GOT3 (cell line): ENCODE results near the gene ASTN2.

ENCODE experiments used
- DNase-seq: peaks from one replicate; lab custom pipeline; 2025; ENCODE audit warnings: mixed read lengths; lab: John Stamatoyannopoulos, UW

The ASTN2 gene

DNA sequence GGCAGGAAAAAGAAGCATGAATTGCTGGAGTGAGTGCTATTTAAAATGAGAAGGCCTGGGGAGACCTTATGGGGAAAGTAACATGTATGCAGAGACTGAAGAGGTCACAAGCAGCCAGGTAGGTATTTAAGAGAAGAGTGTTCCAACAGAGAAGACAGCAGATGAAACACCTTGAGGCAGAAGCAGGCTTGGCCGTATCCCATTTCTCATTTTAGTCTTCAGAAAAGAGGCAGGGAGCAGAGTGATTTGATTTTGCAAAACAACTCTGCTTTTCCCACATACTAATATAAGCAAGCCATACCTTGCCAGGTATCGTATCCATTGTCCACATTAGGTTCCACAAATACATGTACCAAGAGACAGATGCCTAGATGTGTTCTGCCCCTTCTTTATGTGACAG lies 244.3 kb downstream of the ASTN2 start:
- no peak for DNase-seq

DNA sequence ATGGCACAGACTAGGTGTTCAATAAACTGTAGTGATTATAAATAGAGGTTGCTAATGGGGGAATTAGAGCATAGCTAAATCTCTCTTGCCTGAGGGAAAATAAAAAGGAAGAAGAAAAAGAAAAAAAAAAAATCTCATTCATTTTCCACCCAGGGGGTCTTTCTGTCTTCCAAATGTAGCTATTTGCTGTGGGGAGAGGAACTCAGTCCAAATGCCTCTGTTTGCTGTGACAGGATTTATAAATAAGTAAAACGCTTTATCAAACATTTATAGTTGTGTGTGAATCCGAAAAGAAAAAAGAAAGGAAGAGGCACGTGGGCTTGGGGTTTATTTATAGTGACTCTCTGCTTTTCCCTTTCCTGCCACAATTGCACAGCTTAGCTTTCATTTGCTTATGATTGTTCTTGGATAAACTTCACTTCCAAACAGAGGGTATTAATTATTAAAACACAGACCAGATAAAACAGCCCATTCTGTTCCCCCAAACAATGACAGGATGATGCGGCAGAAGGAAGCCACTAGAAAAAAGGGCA lies 245.7 kb downstream of the ASTN2 start:
- no peak for DNase-seq

- DNase-seq = no peak
Measured at GRCh38 chr9:117164512-117164911, 250.3 kb downstream of the ASTN2 start.

DNA sequence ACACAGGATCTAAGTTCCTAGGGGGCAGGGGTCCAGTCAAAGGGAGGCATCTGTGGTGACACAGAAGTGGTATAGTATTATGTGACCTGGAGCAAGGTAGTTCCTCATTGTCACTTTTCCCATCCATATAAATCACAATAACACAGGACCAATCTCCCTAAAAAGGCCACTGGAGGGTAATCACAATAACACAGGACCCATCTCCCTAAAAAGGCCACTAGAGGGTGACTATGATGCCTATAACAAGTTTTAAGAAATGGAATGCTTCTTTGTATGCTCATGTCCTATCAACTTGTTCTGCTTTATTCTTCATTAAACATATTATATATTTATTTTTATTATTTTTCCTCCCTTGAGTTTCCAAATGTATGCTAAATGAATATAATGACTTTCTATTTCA lies 254.6 kb downstream of the ASTN2 start:
- DNase-seq = no peak

DNA sequence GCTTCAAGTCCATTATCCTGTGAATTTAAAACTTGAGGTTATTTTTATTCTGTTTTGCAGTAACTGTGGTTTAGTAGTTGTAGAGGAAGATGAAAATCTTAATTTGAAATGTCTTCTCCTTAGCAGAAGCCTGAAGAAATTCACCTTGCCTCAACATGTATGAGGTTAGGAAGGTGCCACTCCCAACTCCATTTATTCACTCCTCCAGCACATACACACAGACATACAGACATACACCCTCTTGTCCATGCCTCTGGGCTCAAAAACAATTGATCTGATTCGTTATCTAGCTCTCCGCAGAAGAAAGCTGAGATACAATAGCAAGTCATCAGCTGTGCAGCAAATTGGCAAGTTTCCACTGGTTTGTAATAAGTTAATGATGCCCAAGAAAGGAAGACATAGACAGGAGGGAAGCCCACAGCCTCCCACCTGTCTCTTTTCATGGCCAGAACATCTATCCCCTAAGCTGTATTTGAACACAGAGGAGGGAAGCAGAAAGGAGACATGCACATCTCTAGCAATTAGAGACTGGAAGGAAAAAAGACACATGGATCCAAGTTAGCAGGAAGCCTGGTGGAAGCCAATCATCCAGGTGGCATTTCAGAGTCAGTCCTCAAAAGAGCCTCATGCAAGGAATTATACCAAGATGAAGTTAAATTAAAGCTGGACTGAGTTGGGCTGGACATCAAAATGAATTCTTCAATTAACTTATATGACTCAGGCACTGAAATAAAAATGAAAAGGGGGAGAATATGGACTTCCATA lies 257.9 kb downstream of the ASTN2 start:
- DNase-seq = no peak

GRCh38 chr9:117156144-117156688 lies 258.6 kb downstream of the ASTN2 start:
- no peak for DNase-seq

DNA sequence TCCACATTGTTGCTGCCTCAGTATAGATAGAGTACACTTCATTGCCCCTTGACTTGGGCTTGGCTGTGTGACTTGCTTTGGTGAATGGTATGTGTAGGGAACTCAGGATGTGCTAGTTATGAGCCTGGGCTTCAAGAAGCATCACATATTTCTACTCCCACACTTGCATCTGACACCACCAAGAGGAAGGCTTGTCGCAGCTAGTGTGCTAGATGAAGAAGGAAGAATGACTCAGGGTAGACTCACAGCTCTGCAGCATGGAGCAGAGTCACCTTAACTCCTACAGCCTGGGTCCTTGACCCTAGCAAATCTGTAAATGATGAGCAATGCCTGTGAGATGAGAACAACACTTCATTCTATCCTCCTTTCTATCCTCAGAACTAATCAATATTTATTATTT lies 261.8 kb downstream of the ASTN2 start:
- DNase-seq = no peak

- no peak for DNase-seq
Measured at GRCh38 chr9:117151716-117152115, 263.1 kb downstream of the ASTN2 start.

DNA sequence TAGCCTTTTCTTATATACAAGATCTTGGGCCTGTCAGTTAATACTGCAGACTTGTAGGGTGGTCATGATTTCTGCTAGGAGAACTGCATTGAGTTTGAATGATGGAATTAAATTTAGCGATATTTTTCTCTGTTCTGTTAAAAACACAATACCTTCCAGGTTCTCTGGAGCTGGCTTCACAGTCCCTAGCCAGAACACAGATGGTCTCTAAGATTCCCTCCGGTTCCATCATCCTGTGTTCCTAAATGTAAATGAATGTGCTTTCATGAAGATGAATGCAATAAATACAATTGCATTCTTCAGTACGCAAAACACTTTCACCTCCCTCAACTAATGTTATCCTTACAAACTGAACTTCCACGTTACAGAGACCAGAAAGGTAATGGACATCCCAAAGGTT lies 264.9 kb downstream of the ASTN2 start:
- DNase-seq = no peak

DNA sequence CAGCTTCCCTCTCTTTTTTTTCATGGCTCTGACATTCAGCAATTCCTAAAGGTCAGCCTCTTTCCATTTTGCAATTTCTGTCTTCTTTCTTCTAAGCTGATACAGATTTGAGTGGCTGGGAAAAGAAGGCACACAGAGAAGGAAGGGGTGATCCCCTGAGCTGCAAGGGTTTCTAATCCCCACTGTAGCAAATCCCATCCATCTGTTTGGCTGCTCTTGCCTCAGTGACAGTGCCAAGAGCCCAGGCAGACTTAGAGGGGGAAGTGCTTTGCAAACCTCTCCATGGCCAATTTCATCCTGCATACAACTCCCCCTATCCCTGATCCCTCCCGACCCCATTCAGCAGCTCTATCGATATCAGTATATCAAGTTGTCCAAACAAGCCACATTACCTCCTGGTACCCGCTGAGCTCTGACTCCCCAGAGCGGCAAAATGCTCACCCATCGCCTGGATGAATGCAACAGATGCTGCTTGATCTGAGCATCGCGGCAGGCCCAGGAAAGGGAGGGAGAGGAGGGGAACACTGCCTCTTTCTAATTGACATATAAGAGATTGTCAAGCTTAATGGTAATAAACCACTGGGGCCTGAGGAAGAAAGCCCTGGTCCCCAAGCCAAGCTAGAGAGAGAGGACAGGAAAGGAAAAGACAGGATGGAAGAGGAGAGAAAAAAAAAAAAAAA lies 268.9 kb downstream of the ASTN2 start:
- no peak for DNase-seq

DNA sequence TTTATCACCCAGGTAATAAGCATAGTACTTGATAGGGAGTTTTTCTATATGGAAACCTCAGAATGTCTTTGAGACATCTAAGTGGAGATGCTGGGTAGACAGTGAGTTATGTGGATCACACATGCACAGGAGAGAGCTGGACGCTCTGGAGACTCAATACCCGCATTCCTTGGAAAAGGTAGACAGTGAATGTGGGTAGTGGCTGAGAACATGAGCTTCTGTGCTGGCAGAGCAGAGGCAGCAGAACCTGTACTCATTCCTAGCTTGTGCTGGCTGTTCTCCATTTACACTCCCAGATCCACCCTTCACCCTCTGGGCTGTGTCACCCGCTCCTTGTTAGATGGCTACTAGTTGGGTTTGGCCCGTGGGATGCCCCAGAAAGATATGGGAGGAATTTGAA lies 269.8 kb downstream of the ASTN2 start:
- no peak for DNase-seq

GRCh38 chr9:117138231-117138630 lies 276.6 kb downstream of the ASTN2 start:
- no peak for DNase-seq

DNA sequence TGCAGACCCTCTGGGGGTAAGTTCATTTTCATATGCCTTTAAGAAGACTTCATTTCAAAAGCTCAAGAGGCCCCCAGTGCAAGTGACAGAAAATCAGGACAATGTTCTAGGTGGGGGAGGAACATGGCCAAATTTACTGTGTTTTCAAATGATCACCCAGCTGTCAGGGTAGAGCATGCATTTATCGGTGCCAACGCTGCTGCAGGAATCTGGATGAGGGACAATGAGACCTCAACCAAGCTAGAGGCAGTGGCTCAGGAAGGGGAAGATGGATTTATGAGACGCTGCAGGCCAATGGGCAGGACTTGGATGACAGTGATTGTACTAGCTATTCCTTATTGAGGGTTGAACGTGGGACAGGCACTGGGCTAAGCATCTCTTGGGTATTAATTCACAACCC lies 278.4 kb downstream of the ASTN2 start:
- DNase-seq = no peak

DNA sequence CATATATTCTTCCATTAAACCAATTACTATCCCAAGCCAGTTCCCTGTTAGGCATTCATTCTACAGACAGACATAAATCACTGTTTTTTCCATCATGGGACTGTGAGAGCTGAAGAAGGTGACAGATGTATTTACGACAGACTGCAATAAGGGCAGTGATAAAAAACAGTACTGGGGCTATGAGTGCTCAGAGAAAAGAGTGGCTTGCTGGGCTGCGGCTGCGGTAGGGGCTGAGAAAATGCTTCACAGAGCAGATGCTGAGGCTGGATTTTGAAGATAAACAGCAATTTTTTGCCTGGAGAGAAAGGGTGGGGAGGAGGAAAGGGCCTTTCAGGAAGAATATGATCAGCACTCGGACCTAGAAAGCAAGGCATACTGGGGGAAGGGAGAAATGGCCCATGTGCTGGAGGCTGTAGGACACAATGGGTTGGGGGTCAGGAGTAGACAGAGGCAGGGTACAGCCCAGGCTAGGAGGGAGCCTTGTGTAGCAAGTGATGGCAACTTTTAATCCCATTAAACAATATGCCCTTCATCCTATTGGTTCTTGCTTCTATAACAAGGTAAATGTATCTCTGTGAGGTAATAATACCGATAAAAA lies 279.3 kb downstream of the ASTN2 start:
- DNase-seq = no peak

DNA sequence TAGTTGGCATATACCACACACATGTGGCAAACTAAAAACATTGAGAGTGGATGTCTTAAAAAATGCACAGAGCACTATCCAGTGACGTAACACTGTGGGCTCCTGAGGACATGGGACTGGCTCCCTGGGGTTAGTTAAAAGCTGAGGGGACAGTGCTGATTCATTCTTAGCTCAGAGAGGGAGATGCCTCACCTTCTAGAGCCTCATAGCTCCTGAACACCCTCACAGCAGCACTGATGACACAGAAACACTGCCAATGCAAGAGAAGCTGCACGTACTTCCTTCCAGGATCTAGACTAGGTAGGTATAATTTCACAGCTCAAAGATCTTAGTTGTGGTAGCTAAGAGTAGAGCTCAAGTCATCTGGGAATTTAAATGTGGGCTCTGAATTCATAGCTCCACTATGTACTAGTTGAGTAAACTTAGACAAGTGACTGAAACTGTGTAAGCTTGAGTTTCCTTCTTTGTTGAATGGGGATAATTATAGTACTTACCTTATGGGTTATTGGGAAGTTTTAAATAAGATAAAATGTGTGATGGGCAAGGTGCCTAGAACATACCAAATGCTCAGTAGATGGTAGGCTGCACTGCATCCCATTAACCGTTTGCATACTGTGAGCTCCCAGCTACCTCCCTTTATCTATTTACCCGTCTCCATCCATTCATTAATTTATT lies 279.9 kb downstream of the ASTN2 start:
- DNase-seq = no peak

GRCh38 chr9:117126871-117127270 lies 288.0 kb downstream of the ASTN2 start:
- DNase-seq = no peak

DNA sequence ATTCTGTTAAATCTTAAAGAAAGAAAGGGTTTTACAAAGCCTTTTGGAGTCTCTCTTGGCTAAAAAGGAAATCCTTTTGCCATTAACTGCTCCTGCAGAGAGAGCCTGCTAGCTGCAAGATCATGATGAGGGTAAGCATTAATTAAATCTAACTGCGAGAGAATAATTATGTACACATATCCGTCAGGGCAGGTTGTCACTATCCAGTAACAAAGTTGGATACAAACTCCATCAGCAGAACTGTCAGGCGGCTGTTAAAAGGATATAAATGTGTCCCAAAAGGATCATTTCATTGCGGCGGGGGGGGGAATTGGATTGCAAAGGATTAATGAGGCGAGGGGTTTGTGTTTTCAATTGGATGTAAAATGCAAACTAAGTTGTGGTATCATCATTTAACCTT lies 289.3 kb downstream of the ASTN2 start:
- DNase-seq = no peak

GRCh38 chr9:117123729-117124128 lies 291.1 kb downstream of the ASTN2 start:
- no peak for DNase-seq

DNA sequence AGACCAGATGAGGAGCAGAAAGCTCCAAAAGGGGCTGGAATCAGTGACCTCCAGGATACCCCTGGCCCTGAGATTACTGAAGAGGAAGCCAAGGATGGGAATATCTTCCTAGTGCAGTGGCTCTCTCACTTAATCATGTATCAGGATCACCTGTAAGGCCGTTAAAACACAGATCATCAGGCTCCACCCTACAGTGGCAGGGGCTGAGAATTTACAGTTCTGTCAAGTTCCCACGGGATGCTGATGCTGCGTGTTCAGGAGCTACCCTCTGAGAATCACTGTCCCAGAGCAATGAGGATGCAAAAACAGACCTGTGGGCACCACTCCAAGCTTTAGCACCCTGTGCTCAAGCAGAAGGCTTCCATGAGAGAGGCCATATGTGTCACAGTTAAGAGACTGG lies 291.9 kb downstream of the ASTN2 start:
- DNase-seq = no peak

DNA sequence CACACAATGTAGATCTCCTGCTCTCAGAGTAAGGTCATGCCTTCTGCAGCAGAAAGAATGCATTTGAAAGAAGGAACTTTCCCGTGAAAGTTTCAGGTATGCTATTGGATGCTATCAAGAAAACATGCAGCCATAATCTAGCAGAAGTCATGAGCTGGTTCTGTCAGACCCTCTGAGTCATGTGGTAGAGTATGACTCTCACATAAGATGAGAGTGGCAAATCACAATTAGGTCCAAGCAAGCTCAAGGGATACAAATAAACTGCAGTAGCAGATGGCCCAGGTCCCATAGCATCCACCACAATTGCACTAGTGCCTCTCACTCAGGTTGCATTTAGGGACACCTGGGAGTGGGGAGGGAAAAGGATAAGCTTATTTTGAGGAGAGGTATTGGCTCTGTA lies 292.8 kb downstream of the ASTN2 start:
- DNase-seq = no peak

DNA sequence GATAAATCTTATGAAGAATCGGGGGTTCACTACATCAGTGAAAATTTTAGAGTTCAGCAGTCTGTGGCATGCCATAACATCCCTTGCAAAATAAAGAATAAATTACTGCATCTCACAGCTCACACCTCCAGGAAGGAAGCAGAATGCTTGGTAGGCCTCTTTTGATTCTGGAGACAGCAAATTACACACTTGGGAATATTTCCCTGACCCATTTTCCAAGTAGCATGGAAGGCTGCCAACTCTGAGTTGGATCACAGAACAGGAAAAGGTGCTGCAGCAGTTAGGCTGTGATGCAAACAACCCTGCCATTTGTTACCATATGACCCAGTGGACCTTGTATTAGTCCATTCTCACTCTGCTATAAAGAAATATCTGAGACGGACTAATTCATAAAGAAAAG lies 293.5 kb downstream of the ASTN2 start:
- DNase-seq = no peak

GRCh38 chr9:117120061-117120460 lies 294.8 kb downstream of the ASTN2 start:
- no peak for DNase-seq
